ENCODE measurements around the gene TREX2.

DNA sequence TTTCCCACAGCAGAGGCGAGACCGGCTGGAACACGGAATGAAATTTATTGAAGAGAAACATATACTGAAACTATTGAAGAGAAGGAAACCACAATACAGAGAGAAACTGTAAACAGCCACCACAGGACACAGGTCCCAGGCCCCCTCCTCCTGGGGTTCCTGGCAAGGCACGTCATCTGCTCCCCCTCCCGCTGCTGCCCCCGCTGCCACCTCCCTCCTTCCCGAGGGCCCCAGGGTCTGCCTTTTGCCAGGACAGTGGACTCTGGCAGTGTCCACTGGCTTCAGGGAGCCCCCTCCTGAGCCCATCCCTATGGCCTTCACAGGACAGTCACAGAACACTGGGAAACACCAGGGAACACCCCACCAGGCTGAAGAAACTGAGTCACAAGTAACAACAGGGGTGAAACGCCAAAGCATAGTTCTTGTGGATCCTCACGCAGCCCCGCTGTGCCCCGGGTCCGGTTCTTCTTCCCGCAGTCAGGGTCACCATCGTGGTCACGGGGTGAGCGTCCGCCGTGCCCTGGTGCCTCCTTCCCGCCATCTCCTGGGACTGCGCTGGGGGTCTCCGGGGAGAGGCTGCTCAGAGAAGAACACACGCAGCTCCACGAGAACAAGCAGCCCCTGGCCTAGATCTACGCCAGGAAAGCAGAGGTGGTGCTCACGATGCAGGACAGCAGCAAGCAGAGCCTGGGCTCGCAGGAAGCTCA lies 50.1 kb downstream of the TREX2 start:
- TF ChIP-seq, protein P1, sequence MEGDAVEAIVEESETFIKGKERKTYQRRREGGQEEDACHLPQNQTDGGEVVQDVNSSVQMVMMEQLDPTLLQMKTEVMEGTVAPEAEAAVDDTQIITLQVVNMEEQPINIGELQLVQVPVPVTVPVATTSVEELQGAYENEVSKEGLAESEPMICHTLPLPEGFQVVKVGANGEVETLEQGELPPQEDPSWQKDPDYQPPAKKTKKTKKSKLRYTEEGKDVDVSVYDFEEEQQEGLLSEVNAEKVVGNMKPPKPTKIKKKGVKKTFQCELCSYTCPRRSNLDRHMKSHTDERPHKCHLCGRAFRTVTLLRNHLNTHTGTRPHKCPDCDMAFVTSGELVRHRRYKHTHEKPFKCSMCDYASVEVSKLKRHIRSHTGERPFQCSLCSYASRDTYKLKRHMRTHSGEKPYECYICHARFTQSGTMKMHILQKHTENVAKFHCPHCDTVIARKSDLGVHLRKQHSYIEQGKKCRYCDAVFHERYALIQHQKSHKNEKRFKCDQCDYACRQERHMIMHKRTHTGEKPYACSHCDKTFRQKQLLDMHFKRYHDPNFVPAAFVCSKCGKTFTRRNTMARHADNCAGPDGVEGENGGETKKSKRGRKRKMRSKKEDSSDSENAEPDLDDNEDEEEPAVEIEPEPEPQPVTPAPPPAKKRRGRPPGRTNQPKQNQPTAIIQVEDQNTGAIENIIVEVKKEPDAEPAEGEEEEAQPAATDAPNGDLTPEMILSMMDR (optimal IDR thresholded peaks at IDR 0.05 in 1 of 3, IDR thresholded peaks at IDR 0.05 in 1 of 3, conservative IDR thresholded peaks at IDR 0.05 in 1 of 3; ENCODE audit: extremely low read depth in 1 of 3, insufficient read depth in 2 of 3, low read length in 3 of 3), result no peak
- TF ChIP-seq EZH2 (IDR thresholded peaks at IDR 0.05; ENCODE audit: low read length), result no peak
